GDM1 (cell line): ENCODE data around the gene FAM83C.
"Not testable (repeated sequence)": the region's sequence is repeated elsewhere in the genome, so short reads cannot be mapped to it uniquely, and the experiment has no call there.

ENCODE experiments used
- DNase-seq: peaks from one replicate; lab custom pipeline; 2025; lab: John Stamatoyannopoulos, UW

FAM83C gene

DNA sequence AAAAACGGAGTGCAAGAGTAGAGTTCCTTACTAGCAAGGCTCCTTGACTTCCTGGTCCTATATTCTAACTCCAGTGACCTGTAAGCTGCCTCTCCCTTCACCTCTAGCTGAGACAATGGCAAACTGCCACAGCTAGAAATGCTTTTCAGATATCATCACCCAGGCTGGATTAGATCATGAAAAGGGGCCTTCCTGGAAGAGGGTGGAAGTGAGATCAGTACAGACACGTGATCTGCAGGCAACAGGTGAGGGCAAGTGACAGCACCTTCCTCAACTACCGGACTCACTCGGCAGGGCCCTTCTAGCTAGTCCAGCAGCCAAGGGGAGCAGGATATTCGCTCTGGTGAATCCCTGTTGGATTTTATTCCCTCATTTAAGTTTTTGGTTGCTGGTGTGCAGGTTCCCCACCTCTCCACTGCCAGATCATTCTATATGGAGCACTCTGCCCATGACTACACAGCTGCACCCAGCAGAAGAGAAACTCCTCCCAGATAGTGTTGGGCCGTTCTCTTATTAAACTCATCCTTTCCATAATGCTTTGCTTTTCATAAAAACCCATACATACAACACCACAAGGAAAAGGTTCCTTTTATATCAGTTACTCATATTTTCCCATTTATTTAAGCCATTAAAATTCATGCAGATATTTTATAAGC, 26.4 kb upstream of the FAM83C start:
- no peak for DNase-seq

DNA sequence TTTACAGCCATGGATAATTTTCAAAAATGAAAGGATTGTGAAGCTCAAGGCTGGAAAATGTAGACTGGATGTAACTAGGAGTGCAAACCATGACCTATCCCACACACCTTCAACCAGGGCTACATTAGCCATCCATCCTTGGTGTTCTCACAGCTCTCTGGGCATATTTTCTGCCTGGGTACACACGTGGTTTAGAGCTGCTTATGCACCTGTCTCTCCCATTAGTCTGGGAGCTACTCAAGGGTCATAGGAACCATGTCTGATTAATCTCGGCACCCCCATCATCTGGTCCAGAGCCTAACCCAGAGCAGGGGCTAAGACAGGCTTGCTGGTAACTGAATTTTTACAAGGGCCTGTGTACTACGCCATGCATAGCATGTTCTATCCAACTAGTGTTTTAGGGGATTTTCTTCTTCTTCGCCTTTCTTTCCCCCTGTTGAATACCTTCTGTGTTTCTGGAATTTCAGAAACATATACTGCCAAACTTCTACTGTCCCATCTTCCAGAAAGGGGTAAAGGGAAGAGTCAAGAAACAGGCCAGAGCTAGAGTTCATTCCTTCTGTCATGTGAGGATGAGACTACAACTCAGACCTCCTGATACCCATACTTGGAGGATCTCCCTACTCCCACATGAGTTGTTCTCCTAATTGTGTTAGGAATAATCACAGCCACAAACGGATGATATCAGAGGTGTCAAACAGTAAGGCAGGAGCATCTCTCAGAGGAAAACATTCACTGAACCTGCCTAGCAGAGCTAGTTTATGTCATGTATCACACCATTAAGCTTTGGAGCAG, 25.4 kb upstream of the FAM83C start:
- no peak for DNase-seq

DNA sequence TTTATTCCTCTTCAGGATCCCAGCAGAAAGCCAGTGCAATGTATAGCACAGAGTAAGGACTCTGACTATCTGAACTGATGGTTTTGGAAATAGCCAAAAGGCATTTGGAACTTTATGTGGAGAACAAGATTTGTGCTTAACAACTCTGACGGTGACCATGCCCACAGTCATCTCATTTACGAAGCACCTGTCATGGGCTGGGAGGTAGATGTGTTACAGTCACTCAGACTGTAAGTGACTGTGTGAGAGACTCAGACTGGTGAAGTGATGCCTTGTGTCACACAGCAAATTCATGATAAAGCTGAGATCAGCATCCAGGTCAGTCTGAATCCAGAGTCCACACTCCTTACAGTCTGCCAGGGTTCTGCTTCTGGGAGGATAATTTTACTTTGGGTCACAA, 23.9 kb upstream of the FAM83C start:
- no peak for DNase-seq

DNA sequence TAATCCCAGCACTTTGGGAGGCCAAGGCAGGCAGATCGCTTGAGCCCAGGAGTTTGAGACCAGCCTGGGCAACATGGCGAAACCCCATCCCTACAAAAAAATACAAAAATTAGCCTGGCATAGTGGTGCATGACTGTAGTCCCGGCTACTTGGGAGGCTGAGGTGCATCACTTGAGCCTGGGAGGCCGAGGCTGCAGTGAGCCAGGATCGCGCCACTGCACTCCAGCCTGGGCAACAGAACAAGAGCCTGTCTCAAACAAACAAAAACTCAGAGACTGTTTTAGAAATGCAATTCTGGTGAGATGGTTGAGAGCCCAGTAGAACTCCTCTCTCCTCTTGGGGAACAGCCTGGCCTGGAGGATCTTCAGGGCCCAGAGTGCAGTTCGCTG, 23.4 kb upstream of the FAM83C start:
- not testable (repeated sequence) for DNase-seq

DNA sequence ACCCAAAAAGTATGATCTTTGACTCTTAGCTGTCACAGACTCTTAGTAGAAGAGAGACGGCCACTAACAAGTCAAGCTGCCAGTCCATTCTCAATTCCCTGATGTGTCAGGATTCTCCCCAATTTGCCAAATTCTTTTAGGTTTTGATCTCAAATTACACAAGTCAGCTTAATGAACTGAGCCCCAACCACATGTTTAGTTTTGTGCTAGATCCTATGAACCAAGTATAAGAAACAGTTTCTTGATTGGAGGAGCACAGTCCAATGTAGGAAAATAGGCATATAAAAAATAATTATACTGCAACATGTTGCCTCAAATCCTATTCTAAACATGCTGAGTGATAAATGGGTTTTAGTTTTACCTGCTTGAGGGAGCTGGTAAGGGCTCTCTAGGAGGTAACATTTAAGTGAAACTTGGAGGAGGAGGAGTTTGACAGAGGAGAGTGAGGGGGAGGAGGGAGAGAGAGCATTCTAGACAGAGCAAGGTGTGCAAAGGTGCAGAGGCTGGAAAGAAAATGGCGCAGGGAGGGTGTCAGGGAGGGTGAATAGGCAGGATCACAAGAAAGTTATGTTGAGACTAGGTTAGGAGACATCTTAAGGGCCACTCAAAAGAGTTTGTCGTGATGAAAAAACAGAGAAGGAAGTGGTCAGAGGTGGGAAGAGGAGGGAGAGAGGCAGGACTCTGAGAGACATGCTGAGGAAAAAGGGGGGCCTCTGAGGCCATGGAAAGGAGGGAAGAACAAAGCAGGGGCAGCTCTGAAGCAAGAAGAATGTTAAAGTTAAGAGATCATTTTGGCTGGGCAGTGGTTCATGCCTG, 22.8 kb upstream of the FAM83C start:
- peak; percentile 34 for DNase-seq

DNA sequence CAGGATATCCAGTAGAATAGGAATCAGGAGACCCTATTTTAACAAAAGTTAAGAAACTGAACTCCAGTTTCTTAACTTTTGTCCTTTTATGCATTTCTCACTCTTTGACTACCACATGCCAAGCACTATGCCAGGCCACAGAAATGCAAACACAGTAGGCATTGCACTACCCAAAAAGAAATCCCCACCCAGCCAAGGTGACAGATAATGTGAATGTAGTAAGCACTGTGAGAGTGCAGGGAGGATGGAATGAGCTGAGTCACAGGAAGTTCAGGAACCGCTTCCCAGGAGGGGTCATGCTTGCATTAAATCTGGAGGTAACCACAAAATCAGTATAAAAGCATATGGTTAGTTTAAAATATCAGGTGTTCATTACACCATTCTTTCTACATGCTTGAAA, 20.1 kb upstream of the FAM83C start:
- no peak for DNase-seq

DNA sequence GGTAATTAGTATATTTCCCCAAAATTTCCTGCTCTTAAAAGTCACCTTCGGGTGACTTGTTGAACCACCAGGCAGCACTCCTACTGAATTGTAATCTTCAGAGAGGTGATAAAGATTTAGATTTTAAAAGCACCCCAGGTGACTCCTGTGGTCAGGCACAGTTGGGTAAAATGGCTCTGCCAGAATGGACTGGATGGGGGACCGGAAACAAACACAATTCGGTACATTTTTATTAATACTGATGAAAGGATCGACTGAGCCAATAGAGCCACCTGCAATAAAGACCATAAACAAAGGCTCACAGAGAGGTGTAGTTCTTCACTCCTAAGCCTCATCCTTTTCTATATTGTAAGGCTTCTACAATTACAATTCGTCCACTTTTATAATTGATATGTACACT, 19.6 kb upstream of the FAM83C start:
- DNase-seq = no peak

DNA sequence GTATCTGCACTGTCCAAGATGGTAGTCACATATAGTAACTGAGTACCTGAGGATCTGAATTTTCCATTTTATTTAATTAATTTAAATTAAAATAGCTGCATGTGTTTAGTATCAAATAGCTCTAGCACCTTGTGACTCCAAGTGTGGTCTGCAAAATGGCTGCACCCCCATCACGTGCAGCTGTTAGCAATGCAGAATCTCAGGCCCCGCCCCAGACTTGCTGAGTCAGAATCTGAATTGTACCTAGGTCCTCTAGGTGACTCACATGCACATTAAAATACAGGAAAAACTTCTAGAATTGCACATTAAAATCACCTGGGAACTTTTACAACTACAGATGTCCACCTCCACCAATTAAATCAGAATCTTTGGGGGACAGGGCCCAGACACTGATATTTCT, 19.2 kb upstream of the FAM83C start:
- DNase-seq = no peak

DNA sequence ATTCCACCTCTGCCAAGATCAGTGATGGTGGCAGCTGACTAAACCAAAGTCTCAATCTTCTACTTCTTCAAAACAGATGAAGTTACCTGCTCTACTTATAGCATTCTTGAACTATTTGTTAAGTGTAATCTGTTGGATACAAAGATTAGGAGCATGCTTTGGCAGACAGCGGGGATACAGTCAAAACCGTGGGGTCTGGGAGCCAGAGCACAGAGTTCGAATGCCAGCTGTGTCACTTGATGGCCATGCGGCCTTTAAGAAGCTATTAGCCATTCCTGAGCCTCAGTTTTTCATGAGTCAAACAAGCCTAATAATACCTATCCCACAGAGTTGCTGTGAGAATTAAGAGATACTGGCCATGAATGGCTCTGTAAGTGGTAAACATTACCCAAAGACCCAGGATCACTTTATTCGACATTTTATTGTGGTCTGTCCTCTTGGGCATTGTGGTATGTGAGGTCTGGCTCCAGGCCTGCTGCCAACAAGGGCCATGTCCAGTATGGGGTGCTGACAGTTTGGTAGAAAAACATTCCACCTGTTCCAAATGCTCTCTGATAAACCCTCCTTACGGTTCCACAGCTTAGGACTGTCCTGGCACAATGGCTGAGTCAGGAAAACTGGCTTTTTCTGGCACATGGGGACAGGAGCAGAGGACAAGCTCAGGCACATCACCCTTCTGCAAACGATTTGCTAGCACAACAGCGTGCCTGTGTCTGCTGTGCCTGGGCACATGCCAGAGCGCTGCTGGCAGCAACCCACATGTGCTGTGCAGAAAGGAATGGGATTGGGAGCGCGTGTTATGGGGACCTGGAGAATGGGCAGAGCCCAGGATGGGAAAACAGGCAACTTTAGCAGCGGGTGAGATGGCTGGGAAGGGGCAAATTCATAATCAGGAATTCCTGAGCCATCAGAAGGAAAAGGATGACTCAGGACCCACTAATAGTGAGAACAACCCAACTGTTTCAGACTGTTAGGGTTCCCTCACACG, 15.7 kb upstream of the FAM83C start:
- DNase-seq = no peak

DNA sequence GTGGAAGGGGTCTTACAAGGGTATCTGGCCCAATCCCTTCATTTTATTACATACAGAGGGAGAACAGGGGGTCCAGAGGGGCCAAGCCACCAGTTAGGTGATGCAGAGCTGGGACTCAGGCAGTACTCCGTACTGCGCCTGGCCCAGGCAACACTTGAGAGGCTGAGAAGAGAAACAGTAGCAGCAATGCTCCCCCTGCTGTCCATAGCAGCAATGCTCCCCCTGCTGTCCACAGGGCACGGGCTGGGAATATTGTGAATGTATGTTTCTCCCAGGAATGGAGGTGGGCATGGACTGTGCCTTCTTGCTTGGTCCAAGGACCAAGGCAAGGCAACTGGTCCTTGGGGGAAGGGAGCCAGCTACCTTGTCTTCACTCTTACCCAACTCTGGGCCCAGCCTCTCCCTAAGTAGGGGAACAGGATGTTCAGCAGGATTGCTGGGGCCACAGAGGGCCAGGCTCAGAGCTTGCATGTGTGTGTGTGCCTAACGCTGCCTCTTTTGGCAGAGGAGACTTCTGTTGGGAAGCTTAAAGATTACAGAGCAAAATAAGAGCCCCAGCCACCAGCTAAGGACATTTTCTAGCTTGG, 14.8 kb upstream of the FAM83C start:
- DNase-seq = no peak

DNA sequence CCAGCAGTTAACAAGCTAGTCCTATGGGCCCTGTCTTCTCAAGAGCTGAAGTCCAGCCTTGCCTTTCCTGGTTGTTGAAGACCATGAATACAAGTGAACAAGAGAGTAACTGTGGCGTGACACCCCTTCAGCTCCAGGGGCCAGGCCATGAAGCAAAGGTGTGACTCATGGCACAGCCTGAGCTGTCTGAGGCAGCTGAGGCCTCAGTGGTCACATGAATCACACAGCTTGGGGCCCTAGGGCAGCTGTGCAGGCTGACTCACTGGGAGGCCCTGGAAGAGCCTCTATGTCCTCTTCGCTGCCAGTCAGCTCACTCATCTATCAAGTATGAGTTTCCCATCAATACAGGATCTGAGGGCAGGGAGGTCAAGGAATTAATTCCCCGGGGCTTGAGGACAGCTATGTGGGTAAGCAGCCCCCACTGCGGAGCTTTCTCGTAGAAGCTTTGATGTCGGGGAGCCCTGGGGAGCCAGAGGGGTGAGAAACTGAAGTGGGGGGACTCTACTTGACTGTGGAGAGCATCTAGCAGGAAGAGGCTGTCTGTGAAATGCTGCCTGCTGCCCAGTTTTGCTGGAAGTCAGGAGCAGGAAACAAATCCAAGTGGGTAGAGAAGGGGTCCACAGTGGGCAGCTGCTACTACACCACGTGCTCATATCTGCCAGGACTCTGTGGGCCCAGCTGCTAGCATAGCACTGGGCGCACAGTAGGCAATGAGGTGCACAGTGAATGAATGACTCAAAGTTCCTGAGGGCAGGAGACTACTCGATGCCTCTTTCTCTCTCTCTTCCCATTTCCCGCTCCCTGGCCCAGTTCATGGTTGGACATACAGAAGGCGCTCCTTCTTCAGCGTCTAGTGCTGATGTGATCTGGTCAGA, 13.7 kb upstream of the FAM83C start:
- peak; percentile 60 for DNase-seq

DNA sequence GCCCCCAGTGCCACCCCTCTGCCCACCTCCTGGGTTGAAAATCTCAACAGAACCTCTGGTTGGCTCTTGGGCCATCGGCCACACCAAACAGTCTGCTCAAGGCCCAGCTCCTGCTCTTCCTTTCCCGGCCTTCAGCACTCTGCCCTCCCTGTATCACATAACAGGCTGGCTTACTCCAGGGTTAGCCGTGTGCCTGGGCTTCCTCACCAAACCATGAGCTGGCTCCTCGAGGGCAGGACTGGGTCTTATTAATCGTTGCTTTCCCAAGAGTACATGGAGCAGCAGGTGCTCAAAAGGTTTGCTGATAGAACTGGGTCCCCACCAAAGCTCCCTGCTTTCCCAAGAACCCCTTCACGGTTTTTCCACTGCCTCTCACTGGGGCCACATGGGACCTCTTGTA, 12.7 kb upstream of the FAM83C start:
- DNase-seq = no peak

DNA sequence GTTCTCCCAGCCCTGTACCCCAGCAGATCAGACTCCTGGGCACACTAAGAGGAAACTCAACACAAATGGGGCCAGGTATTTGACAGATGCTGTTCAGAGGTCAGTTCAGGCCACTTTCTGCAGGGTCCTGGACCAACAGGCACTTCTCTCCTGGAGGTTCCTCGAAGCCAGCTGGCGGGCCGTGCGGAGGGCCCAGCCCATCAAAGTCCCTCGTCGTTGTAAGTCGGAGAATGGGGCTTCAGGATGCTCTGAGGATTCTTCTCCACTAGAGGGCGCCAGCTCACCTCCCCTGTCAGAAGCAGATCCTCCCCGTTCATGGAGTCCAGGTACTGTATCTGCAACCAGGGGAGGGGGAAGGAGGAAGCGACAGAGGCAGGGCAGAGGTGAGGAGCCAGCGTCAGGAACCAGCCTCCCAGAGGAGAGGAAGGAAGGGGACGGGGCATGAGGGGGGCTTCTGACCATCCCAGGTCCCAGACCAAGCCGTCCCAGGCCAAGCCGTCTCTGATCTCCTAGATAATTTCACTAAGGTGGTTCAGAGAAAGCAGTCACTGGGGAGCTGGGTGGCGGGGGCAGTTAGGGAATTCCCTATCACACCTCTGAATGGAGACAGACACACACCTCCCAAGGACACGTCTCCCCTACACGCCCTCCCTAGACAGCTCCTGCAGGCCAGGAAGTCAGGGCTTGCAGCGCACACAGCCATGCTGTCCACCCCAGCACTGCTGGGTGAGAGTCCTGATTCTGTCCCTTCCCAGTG, 11.7 kb upstream of the FAM83C start:
- DNase-seq = peak; percentile 73

DNA sequence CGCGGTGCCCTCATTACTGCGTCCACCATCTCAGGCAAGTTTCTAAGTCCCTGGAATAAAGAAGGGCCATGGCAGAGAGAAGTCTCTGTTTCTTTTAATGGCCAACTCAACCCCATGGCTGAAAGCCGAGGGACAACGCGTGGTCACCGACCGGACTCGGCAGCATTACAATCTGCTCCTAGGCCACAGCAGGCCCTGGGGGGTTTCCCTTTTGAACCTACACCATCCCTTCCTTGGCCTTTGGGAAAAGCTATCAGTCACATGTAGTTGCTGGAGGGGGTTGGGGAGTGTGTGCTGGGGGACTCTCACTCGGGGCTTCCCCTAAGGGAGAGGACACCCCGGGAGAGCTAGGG, 11.1 kb upstream of the FAM83C start:
- DNase-seq = no peak

DNA sequence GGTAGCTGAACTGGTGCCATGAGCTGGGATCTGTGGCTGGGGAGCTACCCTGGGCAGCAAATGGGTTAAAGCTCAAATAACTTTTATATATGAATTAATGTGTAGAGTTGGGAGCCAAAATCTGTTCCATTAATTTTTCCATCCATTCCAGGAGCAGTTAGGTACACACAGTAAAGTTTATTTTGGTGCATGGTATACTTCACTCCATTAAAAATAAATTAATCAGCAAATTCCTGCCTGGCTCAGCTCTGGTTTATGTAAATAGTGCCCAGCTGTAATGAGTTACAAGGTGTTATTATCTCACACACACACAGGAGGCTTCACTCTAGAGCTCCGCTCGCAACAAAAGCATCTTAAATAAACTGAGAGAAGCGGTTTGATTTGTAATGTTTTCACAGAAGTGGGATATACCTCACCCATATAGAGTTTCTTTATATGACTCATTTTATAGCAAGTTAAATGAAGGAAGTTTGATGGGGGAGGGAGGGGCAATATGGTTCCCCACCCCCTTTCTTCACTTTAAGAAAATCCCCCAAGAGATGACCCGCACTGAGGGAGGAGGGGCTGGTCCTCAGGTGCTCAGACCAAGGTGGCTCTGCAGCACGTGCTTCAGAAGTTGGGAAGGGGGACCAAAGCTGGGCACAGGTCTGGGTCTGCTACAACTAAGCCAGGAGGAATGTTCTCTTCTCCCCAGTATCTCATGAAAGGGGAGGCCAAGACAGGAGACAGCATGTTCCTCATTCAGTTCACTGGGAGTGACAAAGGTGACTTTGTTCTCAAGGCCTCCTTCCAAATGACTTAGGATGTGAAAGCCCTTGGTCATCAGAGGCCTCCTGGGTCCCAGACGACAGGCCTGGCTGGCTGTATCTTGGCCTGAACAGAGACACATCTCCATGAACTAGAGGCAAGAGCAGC, 10.5 kb upstream of the FAM83C start:
- no peak for DNase-seq

DNA sequence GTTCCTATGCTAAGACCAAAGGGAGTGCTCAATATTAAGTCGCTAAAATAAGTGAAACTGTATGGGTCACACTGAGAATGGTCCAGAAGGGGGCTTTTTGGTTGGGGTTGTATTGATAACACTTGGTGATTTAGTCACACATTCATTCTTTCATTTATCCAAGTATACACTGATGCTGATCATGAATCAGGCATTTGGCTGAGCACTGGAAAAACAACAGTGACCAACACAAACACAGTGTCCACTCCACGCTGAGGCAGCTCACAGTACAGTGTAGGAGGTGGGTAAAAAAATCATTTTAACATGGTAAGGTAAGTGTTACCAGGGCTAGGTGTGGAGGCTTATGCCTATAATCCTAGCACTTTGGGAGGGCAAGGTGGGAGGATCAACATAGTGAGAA, 9.2 kb upstream of the FAM83C start:
- no peak for DNase-seq

DNA sequence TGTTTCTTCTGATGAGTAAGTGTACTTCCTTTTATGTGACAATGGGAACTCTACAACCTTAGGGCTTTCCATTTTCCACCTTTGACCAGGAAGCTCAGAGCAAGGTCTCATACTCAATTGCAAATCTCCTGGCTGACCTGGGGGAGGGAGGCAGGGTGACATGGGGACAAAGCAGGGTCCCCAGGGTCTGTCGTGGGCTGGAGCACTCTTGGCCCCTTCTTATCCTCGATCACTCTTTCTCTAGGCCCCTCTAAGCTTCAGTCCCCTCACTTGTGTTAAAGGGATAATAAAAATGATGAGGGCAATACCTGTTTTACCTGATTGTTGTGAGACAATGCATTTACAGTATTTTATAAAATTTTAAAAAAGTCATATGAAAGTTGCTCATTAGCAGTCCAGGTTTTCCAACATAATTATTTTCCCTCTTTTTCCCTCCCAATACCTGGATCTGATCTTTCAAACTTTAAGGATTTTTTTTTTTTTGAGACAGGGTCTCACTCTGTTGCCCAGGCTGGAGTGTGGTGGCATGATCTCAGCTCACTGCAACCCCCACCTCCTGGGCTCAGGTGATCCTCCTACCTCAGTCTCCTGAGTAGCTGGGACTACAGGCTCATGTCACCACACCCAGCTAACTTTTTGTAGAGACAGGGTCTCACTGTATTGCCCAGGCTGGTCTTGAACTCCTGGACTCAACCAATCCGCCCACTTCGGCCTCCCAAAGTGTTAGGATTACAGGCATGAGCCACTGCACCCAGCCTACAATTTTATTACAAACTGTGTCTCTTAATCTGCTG, 8.4 kb upstream of the FAM83C start:
- DNase-seq = no peak

DNA sequence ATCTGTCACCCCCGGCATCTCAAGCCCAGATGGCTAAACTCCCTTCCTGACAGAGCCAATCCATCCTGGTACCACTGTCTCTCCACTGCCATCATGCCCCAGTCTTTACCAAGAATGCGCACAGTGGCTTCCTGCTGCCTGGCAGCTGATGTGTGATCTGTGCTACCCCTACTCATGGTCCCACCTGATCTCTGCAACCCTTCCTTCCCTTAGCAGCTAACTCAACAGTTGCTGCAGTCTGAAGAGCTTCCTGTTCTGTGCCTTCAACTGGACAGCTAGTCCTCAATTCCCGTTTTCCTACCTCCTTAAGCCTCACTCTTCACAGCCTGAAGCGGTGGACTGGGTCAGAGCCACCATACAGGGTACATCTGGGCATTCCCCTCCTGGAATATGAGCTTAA, 7.6 kb upstream of the FAM83C start:
- no peak for DNase-seq
